Psoas muscle (tissue), 8 donors: ENCODE measurements around the gene SLC12A8. TPM values are rescaled to one million over a fixed set of nuclear protein-coding genes. Genes with fewer than 3 reads are reported as not detected.
A peak's percentile ranks its signal among the peaks of the same experiment; 100 is the strongest.

Source experiments
- ATAC-seq, 4 donors: fragments of 200-7000 bp; cut with Tn5 transposase; one replicate each; pipeline ENCODE4 v1.9.1; 2020; ENCODE audit warnings: moderate library complexity in 3 of 4, mild to moderate bottlenecking in 2 of 4
- DNase-seq, 2 donors: peaks; one replicate each; pipeline ENCODE4 v3.0.0-alpha.2; 2020
- H3K27ac ChIP-seq: fragments of 200-600 bp; one replicate; pipeline ENCODE4 v1.8.0; 2022
- H3K27me3 ChIP-seq, 3 donors: fragments of 200-600 bp in 1 of 3; one replicate each; pipeline versions ENCODE4 v1.6.1 to v1.8.0; 2013 to 2022; ENCODE audit warnings: low read length in 2 of 3, mild to moderate bottlenecking in 2 of 3, moderate library complexity in 1 of 3; ENCODE audit not compliant: insufficient read depth in 3 of 3
- H3K36me3 ChIP-seq, 2 donors: fragments of 200-600 bp in 1 of 2; one replicate each; pipeline versions ENCODE4 v1.6.1 to v1.8.0; 2013 to 2022; ENCODE audit warnings: low read depth in 1 of 2, mild to moderate bottlenecking in 1 of 2, moderate library complexity in 1 of 2; ENCODE audit not compliant: insufficient read depth in 1 of 2
- H3K4me1 ChIP-seq: fragments of 200-600 bp; one replicate; pipeline ENCODE4 v1.8.0; 2022
- H3K4me3 ChIP-seq: fragments of 200-600 bp; one replicate; pipeline ENCODE4 v1.8.0; 2022; ENCODE audit warnings: mild to moderate bottlenecking
- H3K9me3 ChIP-seq: fragments of 200-600 bp; one replicate; pipeline ENCODE4 v1.8.0; 2022
- CTCF ChIP-seq: fragments of 200-600 bp; IDR thresholded peaks from one replicate; pipeline ENCODE4 v1.8.0; 2022; ENCODE audit warnings: antibody characterized with exemption
- whole genome bisulfite sequencing, 3 donors: extraction: QIAGEN DNeasy Blood & Tissue Kit; methylation state at CpG; one replicate each; pipeline versions ENCODE4 v1.1.6 to v1.1.7; 2013; 5-methylcytosine and 5-hydroxymethylcytosine counted together
- intact Hi-C, 2 donors: fragments of 100-400 bp; cut with DNase I; formaldehyde crosslinking; loops; one replicate each; pipeline versions ENCODE4 v1.11.0 to v1.14.2; 2022
- polyA plus RNA-seq, 3 donors: library from polyadenylated mRNA; stranded (reverse); fragments of 200-250 nt; gene quantifications; one replicate each; pipeline ENCODE4 v1.2.3, GENCODE V29; 2013
- total RNA-seq, 4 donors: library from RNA; stranded (reverse); fragmentation: NEBNext Ultra II Directional in 2 of 4; extraction: Animal tissue kit (Norgen Biotek cat#: 25700) in 2 of 4; gene quantifications; one replicate each; pipeline versions ENCODE4 v1.2.1 to v1.2.4, GENCODE V29; 2021 to 2023
- donor health status: healthy with polysubstance abuse.
- donor health status: DM: no; HTN: no; CAD: no; lungs with moderate emphysema.
- donor health status: Bipolar disorder and iron deficiency.
- donor health status: healthy.
- donor health status: DM: yes; HTN: yes; CAD: no.
- donor health status: DM: no; HTN: no; CAD: no.
- donor health status: DM: no; HTN: no; CAD: no.
- donor health status: DM: yes; HTN: yes; CAD: no.

The SLC12A8 gene
- total and polyA plus RNA-seq, 7 donors = 0.06 to 0.93 (median 0.33) TPM; not detected in 1

GRCh38 chr3:125042725-125043406, 169.7 kb downstream of the SLC12A8 start:
- no peaks in the 10 kb centered on the region for H3K9me3 ChIP-seq
- H3K36me3 ChIP-seq = no peaks in the 10 kb centered on the region
- peaks cover 57% of the 10 kb centered on the region for H3K4me1 ChIP-seq
- WGBS, 3 donors = 15 to 19% (median 17%) methylated on average over 17 of the region's 17 CpGs
- peak overlapping the region; percentile 49 for H3K4me3 ChIP-seq
- intact Hi-C loops = loop anchor here in 1 of 2 donors (5.0 kb wide), 1 partner anchor 36 kb away; no protein-coding TSS in a partner anchor
- TF ChIP-seq CTCF = no peak
- DNase-seq (peak; percentile 53 to 79), ATAC-seq (peak; percentile 80 to 93 (median 90))
- no peaks in the 10 kb centered on the region for H3K27me3 ChIP-seq
- peak overlapping the region; percentile 78 for H3K27ac ChIP-seq

GRCh38 chr3:125039131-125040100, 173.1 kb downstream of the SLC12A8 start:
- intact Hi-C loops = loop anchor here in 1 of 2 donors (5.0 kb wide), 1 partner anchor 32 kb away; no protein-coding TSS in a partner anchor

GRCh38 chr3:125037498-125038150, 174.9 kb downstream of the SLC12A8 start:
- intact Hi-C loops = no loop called here
- H3K27ac ChIP-seq = no peak overlapping the region
- H3K4me3 ChIP-seq = no peak overlapping the region
- DNase-seq = no peak
- no peak for TF ChIP-seq CTCF
- WGBS, 3 donors = 89 to 96% (median 93%) methylated on average over 2 of the region's 2 CpGs
- ATAC-seq = no peak
- H3K4me1 ChIP-seq = peaks cover 36% of the 10 kb centered on the region
- H3K27me3 ChIP-seq = no peaks in the 10 kb centered on the region
- no peaks in the 10 kb centered on the region for H3K36me3 ChIP-seq
- H3K9me3 ChIP-seq = no peaks in the 10 kb centered on the region

More at GRCh38 chr3:125039131-125040100, 173.1 kb downstream of the SLC12A8 start:
- Histone ChIP-seq H3K4me3 (no peak overlapping the region), H3K27me3 (no peaks in the 10 kb centered on the region), H3K9me3 (no peaks in the 10 kb centered on the region), H3K27ac (peak overlapping the region; percentile 37), H3K4me1 (peaks cover 39% of the 10 kb centered on the region), H3K36me3 (no peaks in the 10 kb centered on the region)
- ATAC-seq (peak in 1 of 4 donors; percentile 11), DNase-seq (no peak)
- WGBS, 3 donors = 30 to 33% (median 31%) methylated on average over 11 of the region's 11 CpGs
- TF ChIP-seq CTCF = no peak

- H3K27ac ChIP-seq = no peak overlapping the region
Measured at GRCh38 chr3:125035217-125035616, 177.3 kb downstream of the SLC12A8 start.

More at GRCh38 chr3:125035217-125035616, 177.3 kb downstream of the SLC12A8 start:
- ATAC-seq (no peak), DNase-seq (no peak)
- 88 to 96% (median 92%) methylated on average over 5 of the region's 5 CpGs for WGBS, 3 donors
- Histone ChIP-seq H3K36me3 (no peaks in the 10 kb centered on the region), H3K27me3 (no peaks in the 10 kb centered on the region), H3K9me3 (no peaks in the 10 kb centered on the region), H3K4me1 (peaks cover 29% of the 10 kb centered on the region), H3K4me3 (no peak overlapping the region)
- TF ChIP-seq CTCF = no peak
- intact Hi-C loops = no loop called here
